SK-MEL-5 (cell line): Measurements from ENCODE around the gene ELOVL1. TPM values are rescaled to one million over a fixed set of nuclear protein-coding genes. Genes with fewer than 3 reads are reported as not detected.

ENCODE experiments used
- DNase-seq: peaks from one replicate; pipeline ENCODE4 v3.0.0-alpha.2; 2016; ENCODE audit warnings: low read depth, low spot score
- in situ Hi-C: cut with HindIII; loops from 2 replicates; pipeline ENCODE4 v1.10.0; 2016; ENCODE audit warnings: low sequenced_read_pairs, high pct_unique_total_duplicates, low pct_unique_long_range_greater_than_20kb
- total RNA-seq: library from RNA; depleted of rRNA; stranded (reverse); fragments of >200 nt; shearing (Covaris generic); gene quantifications from 2 replicates; pipeline ENCODE4 v1.2.3, GENCODE V29; 2014

Gene ELOVL1
- total RNA-seq, 1 experiment from 2014 or later = 69.4 TPM

DNA sequence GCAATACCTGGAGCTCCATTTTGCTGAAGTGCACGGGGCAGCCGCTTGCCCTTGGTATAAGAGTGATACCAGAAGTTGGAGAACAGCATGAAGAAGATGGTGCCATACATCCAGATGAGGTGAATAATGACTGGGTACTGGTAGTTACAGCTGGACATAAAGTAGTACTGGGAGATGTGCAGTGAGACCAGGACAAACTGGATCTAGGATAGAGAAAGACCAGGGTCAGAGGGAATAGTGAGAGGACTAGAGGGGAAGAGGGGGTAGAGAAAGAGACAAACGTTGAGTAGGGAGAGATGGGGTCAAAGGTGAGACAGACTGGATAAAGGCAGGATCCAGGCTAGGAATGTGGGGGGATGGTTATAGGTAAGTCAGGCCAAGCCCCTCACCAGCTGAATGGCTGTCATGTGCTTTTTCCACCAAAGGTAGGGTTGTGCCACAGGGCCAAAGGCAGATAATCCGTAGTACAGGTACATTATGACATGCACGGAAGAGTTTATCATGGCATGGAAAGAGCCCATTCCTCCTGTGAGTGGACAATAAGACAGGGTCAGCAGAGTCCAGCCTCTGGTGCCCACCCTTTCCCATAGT, 3.8 kb downstream of the ELOVL1 start:
- in situ Hi-C loops = no loop called here
- no peak for DNase-seq

DNA sequence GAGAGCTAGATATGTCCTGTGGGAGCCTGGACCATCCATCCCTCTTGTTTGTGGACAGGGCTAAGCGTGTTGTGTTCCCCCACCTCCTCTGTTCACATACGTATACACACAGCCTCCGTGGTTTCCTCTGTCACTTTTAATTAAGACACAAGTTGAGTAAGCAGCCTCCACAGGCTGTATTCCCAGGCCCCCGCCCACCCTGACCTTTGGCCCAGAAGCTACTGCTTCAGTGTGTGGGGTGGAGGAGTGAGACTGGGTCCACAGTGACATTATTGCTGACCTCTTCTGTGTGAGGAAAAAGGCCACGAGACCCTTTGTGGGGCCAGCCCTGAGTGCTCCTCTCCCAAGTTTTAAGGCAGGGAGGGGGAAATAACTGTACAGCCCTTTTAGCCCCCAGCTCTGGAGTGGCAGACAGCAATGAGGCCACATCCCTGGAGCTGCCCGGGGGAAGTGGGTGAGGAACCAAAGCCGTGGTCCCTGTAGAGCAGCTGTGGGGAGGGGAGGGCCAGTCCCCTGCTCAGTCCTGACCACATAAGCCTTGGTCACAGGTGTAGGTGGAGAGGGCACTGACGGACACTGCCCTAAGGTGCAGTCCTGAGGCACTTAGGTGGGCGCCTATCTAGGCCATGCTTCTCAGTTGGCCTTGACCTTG, 4.4 kb downstream of the ELOVL1 start:
- DNase-seq = no peak
- in situ Hi-C loops = no loop called here

DNA sequence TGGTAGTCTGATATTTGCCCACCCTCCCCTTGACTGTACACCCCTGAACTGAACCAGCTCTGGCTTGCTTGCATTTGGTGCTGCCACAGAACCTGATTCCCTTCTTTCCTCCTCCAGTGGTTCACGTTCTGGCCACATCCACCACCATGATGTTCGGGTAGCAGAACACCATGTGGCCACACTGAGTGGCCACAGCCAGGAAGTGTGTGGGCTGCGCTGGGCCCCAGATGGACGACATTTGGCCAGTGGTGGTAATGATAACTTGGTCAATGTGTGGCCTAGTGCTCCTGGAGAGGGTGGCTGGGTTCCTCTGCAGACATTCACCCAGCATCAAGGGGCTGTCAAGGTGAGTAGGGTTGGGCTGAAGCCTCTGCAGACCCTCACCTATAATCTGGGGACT, 7.2 kb downstream of the ELOVL1 start:
- DNase-seq = no peak
- in situ Hi-C loops = no loop called here

DNA sequence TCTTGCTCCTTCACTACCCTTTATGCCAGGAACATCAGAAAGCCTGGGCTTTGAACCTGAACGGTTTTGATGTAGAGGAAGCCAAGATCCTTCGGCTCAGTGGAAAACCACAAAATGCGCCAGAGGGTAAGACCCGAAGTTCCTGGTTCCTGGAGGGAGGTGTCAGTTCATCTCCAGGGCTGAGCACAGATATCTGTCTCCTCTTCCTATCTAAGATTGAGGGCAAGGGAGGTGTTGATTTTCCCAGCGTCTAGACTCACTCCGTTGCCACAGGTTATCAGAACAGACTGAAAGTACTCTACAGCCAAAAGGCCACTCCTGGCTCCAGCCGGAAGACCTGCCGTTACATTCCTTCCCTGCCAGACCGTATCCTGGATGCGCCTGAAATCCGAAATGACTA, 8.1 kb downstream of the ELOVL1 start:
- DNase-seq = no peak
- in situ Hi-C loops = no loop called here

DNA sequence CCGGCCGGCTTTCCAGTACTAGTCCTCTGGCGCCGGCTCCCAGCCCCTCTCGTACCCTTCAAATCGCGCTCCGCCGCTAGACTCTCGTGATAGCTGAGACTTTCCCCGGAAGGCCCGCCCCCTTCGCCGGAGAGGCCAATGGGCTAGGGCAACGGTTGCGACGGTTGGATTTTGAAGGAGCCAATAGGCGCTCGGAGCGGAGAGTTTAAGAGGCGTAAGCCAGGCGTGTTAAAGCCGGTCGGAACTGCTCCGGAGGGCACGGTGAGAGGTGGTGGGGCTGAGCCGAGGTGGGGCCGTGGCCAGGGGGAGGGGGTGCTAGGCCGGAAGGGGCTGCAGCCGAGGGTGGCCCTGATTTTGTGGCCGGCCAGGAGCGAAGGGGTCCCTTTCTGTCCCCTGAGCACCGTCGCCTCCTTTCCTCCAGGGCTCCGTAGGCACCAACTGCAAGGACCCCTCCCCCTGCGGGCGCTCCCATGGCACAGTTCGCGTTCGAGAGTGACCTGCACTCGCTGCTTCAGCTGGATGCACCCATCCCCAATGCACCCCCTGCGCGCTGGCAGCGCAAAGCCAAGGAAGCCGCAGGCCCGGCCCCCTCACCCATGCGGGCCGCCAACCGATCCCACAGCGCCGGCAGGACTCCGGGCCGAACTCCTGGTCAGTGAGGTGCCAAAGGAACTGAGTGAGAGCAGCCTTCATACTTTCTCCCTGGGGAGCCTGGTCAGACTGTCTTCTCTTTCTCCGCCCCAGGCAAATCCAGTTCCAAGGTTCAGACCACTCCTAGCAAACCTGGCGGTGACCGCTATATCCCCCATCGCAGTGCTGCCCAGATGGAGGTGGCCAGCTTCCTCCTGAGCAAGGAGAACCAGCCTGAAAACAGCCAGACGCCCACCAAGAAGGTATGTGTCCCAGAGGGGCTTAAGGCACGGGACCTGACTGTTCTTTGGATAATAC, 8.8 kb downstream of the ELOVL1 start, which contains the start of gene CDC20:
TSS of gene CDC20 (plus strand) at position 236 of the 948 bp plus-strand sequence. CDS start at position 471, 235 bp downstream.
- peak; percentile 98 for DNase-seq
- in situ Hi-C loops = no loop called here

DNA sequence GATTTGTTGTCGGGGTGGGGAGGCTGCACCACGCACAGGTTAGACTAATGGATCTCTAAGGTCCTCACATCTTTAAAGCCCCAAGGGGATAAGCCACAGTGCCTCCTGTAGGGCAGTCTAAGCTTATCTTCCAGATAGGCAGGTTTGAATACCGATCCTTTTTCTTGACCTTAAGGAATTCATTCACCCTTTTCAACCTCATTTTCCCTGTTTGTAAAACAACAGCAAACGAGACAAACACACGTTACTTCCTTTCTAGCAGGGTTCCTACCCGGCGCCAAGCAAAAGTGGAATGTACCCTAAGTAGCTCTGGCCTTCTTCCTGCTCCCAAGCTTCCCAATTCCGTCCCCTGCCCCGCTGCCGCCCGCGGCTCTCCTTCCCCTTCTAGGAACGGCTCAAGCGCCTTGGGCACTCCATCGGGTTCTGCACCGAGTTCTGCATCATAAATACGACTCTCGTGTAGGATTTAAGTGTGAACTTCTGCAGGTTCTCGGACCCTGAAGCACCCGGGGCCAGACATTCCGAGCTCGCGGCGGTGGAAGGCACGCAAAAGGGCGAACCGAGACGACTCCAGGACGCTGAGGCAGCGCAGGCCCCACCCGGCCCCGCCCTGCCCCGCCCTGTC, 9.6 kb downstream of the ELOVL1 start:
- DNase-seq = peak; percentile 60
- in situ Hi-C loops = no loop called here

DNA sequence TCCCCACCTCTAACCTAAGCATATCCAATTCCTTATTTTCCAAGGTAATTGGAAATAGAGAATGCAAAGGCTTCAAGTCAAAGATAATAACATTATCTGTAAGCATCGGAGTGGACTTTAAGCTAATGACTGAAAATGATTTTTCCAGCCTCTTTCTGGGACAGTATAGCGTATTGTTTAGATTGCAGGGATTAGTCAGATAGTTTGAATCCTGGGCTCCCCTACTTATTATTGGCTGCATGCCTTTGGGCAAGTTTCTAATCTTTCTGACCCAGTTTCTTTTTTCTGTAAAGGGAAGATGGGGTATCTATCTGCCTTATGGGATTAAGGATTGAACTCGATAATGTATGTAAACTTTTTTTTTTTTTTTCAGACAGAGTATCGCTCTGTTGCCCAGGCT, 10.6 kb downstream of the ELOVL1 start:
- DNase-seq = no peak
- in situ Hi-C loops = no loop called here

DNA sequence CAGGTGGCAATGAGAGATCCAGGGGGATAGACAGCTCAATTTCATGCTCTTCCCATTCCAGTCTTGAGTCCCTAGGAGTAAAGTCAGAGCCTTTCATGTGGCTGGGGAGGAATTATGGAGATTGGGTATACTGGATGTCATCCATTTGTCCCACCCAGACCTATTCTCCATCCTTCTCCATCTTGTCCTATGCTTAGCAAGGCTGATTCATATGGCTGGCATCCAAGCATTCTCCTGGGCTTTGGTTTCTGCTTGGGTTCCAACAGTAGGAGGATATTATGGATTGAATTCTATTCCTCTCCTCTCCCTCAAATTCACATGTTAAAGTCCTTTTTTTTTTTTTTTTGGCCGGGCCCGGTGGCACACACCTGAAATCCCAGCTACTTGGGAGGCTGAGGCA, 12.9 kb downstream of the ELOVL1 start:
- in situ Hi-C loops = no loop called here
- no peak for DNase-seq

DNA sequence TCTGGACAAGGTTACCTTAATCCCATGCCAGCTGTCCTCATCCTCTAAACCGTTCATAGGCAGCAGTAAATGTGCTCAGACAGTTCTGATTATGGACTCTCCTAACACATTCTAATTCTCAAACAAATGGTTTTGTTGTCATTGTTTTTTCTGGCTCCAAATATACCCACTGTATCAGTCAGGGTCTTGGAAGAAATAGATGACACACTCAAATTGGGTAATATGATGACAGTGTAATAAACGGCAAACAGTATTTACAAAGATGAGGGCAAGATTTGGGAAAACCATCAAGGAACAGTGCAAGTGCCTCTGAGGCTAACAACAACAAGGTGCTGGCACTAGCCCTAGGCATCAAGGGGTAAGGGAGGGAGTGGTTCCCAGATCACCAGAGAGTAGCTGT, 13.3 kb downstream of the ELOVL1 start:
- DNase-seq = no peak
- in situ Hi-C loops = no loop called here

DNA sequence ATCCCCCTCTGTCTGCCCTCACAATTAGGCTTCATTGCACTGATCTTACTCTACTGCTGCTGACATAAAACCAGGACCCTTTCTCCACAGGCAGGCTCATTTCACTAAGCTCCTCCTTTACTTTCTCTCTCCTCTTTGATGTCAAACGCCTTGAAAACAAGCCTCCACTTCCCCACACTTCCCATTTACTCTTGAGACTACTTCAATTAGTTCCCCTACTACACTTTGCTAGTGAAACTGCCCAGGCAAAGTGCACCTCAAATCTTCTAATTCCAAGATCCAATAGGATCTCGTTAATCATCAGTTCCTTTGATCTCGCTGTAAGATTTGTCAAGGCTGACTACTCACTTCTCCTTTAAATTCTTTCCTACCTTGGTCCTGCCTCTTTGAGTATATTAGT, 14.9 kb downstream of the ELOVL1 start:
- in situ Hi-C loops = no loop called here

DNA sequence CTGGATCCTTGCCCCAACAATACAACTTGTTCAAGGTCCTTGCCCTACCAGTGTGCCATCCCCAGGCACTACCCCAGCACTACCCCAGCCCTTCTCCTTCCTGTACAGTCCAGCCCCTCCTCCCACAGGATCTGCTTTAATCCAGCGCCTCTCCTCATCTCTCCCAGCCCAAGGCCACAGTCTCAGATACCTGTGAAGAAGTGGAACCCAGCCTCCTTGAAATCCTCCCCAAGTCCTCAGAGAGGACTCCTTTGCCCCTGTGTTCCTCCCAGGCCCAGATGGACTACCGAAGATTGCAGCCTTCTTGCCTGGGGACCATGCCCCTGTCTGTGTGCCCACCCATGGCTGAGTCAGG, 15.5 kb downstream of the ELOVL1 start:
- in situ Hi-C loops = no loop called here
- DNase-seq = no peak

More for the DNA sequence above, 14.9 kb downstream of the ELOVL1 start:
- no peak for DNase-seq

DNA sequence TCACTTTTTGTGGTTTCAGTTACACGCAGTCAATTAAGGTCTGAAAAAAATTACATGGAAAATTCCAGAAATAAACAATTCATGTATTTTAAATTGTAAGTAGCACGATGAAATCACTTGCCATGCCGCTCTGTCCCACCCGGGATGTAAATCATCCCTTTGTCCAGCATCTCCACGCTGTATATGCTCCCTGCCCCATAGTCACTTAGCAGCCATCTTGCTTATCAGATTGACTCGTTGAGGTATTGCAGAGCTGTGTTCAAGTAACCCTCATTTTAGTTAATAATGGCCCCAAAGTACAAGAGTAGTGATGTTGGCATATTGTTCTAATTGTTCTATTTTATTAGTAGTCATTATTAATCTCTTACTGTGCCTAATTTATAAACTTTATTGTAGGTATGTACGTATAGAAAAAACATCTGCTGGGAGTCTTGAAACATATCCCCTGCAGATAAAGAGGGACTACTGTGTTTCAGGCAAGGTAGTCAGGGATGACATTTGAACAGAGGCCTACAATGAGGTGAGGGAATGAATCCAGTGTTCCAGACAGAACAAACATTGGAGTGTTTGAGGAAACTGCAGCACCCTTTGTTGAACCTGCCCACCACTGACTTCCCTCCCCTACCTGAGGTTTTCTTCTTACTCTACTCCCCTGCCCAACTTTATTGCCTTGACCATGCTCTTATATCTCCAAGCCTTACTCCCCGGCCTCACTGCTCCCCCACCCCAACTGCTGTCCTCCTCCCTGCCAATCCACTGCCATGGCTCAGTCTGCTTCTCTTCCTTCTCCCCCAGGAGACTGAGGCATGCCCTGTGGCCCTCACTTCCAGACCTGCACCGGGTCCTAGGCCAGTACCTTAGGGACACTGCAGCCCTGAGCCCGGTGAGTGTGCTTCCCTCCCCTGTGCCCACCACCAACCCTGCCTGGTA, 16.1 kb downstream of the ELOVL1 start:
- no peak for DNase-seq
- in situ Hi-C loops = no loop called here

DNA sequence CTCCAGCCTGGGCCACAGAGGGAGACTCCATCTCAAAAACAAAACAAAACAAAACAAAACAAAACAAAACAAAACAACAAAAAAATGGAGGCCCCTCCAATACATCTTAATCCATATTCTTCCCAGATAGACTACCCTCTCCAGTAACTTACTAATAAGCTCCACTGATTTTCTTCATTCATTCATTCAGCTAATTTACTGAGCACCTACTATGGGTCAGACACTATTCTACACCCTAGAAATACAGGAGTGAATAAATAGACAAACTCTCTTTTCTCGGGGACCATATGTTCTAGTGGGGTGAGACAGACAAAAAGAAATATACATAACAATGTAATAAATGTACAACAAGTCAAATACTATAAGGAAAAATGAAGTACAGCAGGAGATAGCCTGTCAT, 16.8 kb downstream of the ELOVL1 start:
- in situ Hi-C loops = no loop called here
- DNase-seq = no peak

DNA sequence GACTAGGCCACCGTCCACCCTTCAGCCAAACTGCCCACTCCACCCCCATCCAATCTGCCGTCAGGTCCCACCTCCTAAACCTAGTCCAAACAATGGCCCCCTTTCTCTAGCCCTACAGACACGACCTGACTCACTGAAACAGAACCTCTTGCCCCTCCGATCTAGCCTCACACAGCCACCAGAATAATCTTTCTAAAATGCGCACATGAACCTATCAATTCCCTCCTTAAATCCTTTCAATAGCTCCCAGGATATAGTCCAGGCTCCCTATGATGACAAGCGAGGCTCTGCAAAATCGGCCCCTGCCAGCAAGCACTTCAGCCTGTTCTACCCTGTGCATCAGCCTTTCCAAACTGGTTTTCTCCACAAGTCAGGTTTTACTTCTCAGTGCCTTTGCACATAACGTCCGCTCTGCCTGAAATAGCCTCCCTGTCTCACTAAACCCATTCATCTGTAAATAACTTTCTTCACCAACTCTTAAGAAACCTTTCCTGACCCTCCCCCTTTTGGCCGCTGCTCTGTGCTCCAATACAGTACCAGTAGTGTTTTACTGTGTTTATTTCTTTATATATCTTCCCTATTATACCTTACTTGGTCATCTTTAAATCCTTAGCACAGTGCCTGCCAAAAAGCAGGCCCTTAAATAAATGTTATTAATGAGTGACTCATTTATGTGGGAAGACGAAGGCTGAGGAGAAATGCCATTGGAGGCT, 18.1 kb downstream of the ELOVL1 start:
- DNase-seq = no peak
- in situ Hi-C loops = no loop called here

DNA sequence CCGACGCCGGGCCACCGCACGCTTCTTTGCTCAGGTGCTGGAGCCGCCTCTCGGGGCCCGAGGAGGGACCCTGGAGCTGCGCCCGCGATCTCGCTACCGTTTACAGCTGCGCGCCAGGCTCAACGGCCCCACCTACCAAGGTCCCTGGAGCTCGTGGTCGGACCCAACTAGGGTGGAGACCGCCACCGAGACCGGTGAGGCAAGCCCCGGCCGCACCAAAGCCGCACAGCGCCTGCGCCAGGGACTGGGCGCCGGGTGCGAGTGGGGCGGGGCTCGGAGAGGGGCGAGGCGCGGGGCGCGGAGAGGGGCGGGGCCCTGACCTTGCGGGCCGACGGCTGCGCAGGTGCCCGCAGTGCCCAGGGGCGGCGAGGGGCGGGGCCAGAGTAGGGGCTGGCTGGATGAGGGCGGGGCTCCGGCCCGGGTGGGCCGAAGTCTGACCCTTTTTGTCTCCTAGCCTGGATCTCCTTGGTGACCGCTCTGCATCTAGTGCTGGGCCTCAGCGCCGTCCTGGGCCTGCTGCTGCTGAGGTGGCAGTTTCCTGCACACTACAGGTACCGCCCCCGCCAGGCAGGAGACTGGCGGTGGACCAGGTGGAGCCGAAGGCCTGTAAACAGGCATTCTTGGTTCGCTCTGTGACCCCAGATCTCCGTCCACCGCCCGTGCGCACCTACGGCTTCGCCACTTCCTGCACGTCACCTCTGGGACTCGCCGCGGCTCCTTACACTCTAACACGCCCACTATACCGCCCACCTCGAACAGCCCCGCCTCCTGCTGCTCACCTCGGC, 18.8 kb downstream of the ELOVL1 start:
- in situ Hi-C loops = no loop called here
- DNase-seq = peak; percentile 87

DNA sequence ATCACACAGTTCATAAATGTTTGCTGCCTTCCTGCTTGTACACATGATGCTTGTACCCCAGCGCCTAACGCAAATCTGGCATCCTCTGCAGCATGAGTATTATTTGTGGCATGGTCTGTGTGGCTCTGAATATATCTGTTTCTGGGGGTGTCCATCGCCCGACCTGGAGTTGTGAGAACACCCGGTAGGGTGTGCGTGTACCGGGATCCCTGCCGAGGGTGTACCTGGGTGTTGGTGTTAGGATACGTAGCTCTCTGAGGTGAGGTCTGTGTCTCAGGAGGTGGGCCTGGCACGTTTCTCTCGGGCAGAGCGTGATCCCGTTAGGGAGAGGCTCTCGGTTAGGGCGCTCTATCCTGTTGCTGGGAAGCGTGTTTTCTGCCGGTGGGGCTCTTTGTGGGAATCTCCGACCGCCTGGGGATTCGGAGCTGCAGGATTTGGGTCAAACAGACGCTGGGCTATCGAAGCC, 19.4 kb downstream of the ELOVL1 start:
- in situ Hi-C loops = no loop called here
- no peak for DNase-seq
